HEK293 (cell line): Measurements from ENCODE around the gene M1AP.

Source experiments
- FEZF1 ChIP-seq: fragments of 450-650 bp; formaldehyde crosslinking; IDR thresholded peaks from 2 replicates; pipeline ENCODE4 v1.5.1; 2016; ENCODE audit warnings: missing biosample characterization, missing genetic modification characterization
- REPIN1 ChIP-seq: fragments of 450-650 bp; formaldehyde crosslinking; IDR thresholded peaks from 2 replicates; pipeline ENCODE4 v1.5.1; 2017; ENCODE audit warnings: missing biosample characterization, missing genetic modification characterization, low read depth
- TCF7L2 ChIP-seq: IDR thresholded peaks from 2 replicates; pipeline ENCODE4 v1.6.1; 2011; ENCODE audit warnings: low read depth, mild to moderate bottlenecking, inconsistent platforms, low read length, moderate library complexity, borderline replicate concordance
- ZSCAN16 ChIP-seq: fragments of 450-650 bp; formaldehyde crosslinking; IDR thresholded peaks from 2 replicates; pipeline ENCODE4 v1.5.1; 2016; ENCODE audit warnings: missing biosample characterization, missing genetic modification characterization
- ZSCAN5A ChIP-seq: fragments of 450-650 bp; formaldehyde crosslinking; IDR thresholded peaks from 2 replicates; pipeline ENCODE4 v1.5.1; 2016; ENCODE audit warnings: missing biosample characterization, missing genetic modification characterization
- TF ChIP-seq, protein P1 (sequence below): fragments of 450-650 bp; formaldehyde crosslinking; IDR thresholded peaks from 2 replicates; pipeline ENCODE4 v1.5.1; 2016; ENCODE audit warnings: missing biosample characterization, missing genetic modification characterization

DNA sequence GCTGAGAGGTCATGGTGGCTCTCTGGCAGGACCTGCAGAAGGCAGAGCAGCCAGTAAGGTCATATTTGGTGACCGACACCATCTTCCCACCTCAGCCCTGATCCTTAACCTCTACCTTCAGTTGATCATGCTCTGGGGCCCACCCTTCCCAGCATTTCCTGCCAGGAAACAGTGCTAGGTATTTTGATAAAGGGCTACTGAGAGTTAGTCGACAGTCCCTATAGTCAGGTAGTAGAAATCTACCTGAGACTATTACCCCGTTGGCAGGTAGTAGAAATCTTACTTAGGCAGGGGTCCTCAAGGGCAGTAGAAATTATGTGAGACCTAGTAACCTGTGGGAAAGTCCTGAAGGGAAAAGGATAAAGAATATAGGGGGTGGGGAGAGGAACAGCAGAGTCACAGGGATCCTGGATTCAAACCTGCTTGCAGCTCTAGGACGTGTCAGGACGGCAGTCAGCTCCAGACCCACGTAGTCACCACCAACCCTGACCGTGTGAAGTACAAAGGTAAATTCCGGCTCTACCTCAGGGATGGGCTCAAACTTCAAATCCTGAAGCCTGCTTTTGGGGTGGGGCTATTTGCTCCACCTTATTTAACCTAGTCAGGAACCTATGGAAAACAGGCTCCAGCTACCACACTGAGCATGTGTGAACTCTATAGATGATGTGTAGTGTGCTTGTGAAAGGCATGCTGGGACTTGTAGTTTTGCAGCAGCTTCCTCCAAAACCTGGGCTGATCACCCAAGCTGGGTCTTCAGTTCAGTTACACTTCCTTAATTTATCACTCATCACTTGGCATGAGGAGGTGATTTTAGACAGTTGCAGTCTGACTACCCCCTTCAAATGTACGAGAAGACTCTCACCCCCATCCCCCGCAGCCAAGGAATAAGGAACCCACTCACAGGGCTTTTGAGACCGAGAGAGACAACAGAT, 122.1 kb downstream of the M1AP start, which contains the start of gene DQX1:
- TF ChIP-seq REPIN1 (tag by site-specific recombination) (no peak), TCF7L2 (no peak), ZSCAN16 (tag by site-specific recombination) (no peak), FEZF1 (tag by site-specific recombination) (no peak), ZSCAN5A (no peak)
- TF ChIP-seq, protein P1, sequence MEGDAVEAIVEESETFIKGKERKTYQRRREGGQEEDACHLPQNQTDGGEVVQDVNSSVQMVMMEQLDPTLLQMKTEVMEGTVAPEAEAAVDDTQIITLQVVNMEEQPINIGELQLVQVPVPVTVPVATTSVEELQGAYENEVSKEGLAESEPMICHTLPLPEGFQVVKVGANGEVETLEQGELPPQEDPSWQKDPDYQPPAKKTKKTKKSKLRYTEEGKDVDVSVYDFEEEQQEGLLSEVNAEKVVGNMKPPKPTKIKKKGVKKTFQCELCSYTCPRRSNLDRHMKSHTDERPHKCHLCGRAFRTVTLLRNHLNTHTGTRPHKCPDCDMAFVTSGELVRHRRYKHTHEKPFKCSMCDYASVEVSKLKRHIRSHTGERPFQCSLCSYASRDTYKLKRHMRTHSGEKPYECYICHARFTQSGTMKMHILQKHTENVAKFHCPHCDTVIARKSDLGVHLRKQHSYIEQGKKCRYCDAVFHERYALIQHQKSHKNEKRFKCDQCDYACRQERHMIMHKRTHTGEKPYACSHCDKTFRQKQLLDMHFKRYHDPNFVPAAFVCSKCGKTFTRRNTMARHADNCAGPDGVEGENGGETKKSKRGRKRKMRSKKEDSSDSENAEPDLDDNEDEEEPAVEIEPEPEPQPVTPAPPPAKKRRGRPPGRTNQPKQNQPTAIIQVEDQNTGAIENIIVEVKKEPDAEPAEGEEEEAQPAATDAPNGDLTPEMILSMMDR (tag by site-specific recombination) = no peak
